HFFc6 (cell line): ENCODE results near the gene BCL7C. TPM values are rescaled to one million over a fixed set of nuclear protein-coding genes. Genes with fewer than 3 reads are reported as not detected.
A peak's percentile ranks its signal among the peaks of the same experiment; 100 is the strongest.

Experiments
- DNase-seq: peaks from one replicate; pipeline ENCODE4 v3.0.0-alpha.2; 2018
- H3K27ac Mint-ChIP-seq: 2 replicates; pipeline ENCODE4 v1.8.0; 2020; ENCODE audit warnings: mild to moderate bottlenecking, mixed read lengths
- H3K27me3 Mint-ChIP-seq: 2 replicates; pipeline ENCODE4 v1.8.0; 2021; ENCODE audit warnings: mild to moderate bottlenecking, moderate library complexity, mixed read lengths; ENCODE audit not compliant: insufficient read depth
- H3K36me3 Mint-ChIP-seq: 2 replicates; pipeline ENCODE4 v1.8.0; 2021; ENCODE audit warnings: low read depth, mixed read lengths
- H3K4me1 Mint-ChIP-seq: 2 replicates; pipeline ENCODE4 v1.8.0; 2020; ENCODE audit warnings: low read depth, mixed read lengths
- H3K4me3 Mint-ChIP-seq: 2 replicates; pipeline ENCODE4 v1.8.0; 2020; ENCODE audit warnings: mild to moderate bottlenecking, moderate library complexity, mixed read lengths
- H3K9me3 Mint-ChIP-seq: 2 replicates; pipeline ENCODE4 v1.8.0; 2020; ENCODE audit warnings: mild to moderate bottlenecking, mixed read lengths
- CTCF ChIP-seq: fragments of 200-600 bp; sonication (generic); IDR thresholded peaks from 2 replicates; pipeline ENCODE4 v1.5.0; 2021; ENCODE audit warnings: antibody characterized with exemption, mild to moderate bottlenecking
- total RNA-seq, 6 experiments: library from RNA; stranded (reverse); fragmentation: NEBNext Ultra II Directional; extraction: Animal tissue kit (Norgen Biotek cat#: 25700); gene quantifications; 2 replicates in 1 of 6; 3 replicates in 5 of 6; pipeline ENCODE4 v1.2.3, GENCODE V29; 2021

The BCL7C gene
- total RNA-seq, 6 experiments from 2014 or later: 42.7 to 52.7 (median 48.4) TPM

GRCh38 chr16:30884760-30885159, 9.1 kb downstream of the BCL7C start:
- Mint-ChIP-seq H3K36me3 (peaks cover 12% of the 10 kb centered on the region), H3K4me3 (no peak overlapping the region), H3K9me3 (no peaks in the 10 kb centered on the region), H3K4me1 (0 out of 2 replicates have a peak, but pooled peaks cover 3% of the 10 kb centered on the region), H3K27ac (no peak overlapping the region), H3K27me3 (peaks cover 1% of the 10 kb centered on the region; the same call in 1 of the 2 replicates)
- TF ChIP-seq CTCF: no peak
- DNase-seq: no peak

GRCh38 chr16:30882429-30883310, 11.2 kb downstream of the BCL7C start:
- no peak for DNase-seq
- Mint-ChIP-seq H3K4me1 (no peaks in the 10 kb centered on the region), H3K4me3 (no peak overlapping the region), H3K27ac (peak overlapping the region; percentile 1; the same call in 1 of the 2 replicates), H3K9me3 (no peaks in the 10 kb centered on the region), H3K36me3 (peaks cover 10% of the 10 kb centered on the region; the same call in 1 of the 2 replicates), H3K27me3 (peaks cover 1% of the 10 kb centered on the region; the same call in 1 of the 2 replicates)
- no peak for TF ChIP-seq CTCF

GRCh38 chr16:30876867-30877266, 17.0 kb downstream of the BCL7C start:
- H3K36me3 Mint-ChIP-seq: peaks cover 12% of the 10 kb centered on the region; the same call in 1 of the 2 replicates
- peak; percentile 21; the same call in 1 of the 2 replicates for TF ChIP-seq CTCF
- peaks cover 2% of the 10 kb centered on the region; the same call in 1 of the 2 replicates for H3K27me3 Mint-ChIP-seq
- peaks cover 28% of the 10 kb centered on the region for H3K4me1 Mint-ChIP-seq
- DNase-seq: no peak
- no peaks in the 10 kb centered on the region for H3K9me3 Mint-ChIP-seq
- peak overlapping the region; percentile 87 for H3K4me3 Mint-ChIP-seq
- H3K27ac Mint-ChIP-seq: peak overlapping the region; percentile 97

- TF ChIP-seq CTCF: no peak
- H3K4me3 Mint-ChIP-seq: peak overlapping the region; percentile 87
- H3K36me3 Mint-ChIP-seq: peaks cover 12% of the 10 kb centered on the region; the same call in 1 of the 2 replicates
- no peak for DNase-seq
- peak overlapping the region; percentile 97 for H3K27ac Mint-ChIP-seq
- no peaks in the 10 kb centered on the region for H3K9me3 Mint-ChIP-seq
- peaks cover 28% of the 10 kb centered on the region for H3K4me1 Mint-ChIP-seq
- H3K27me3 Mint-ChIP-seq: peaks cover 2% of the 10 kb centered on the region; the same call in 1 of the 2 replicates
Observed at GRCh38 chr16:30875871-30876801, 17.7 kb downstream of the BCL7C start.
